LNCaP clone FGC (cell line): ENCODE results near the gene TP63.

ENCODE experiments used
- DNase-seq: peaks from one replicate; pipeline ENCODE4 v3.0.0-alpha.2; 2011; ENCODE audit warnings: low read depth
- H3K4me3 ChIP-seq: 2 replicates; pipeline ENCODE4 v1.5.1; 2011; ENCODE audit warnings: mild to moderate bottlenecking, low read depth, low read length, control low read depth
- CTCF ChIP-seq: IDR thresholded peaks from 2 replicates; pipeline ENCODE4 v1.5.1; 2012; ENCODE audit warnings: mild to moderate bottlenecking; ENCODE audit not compliant: control insufficient read depth, insufficient read depth; ENCODE audit errors: extremely low read depth

Gene TP63

GRCh38 chr3:189849262-189849661, 218.1 kb downstream of the TP63 start:
- TF ChIP-seq CTCF, result no peak
- DNase-seq, result no peak
- no peak overlapping the region for H3K4me3 ChIP-seq

- no peak overlapping the region for H3K4me3 ChIP-seq
- no peak for DNase-seq
These were observed 220.5 kb downstream of the TP63 start for GRCh38 chr3:189851682-189852081.

GRCh38 chr3:189853906-189854305, 222.7 kb downstream of the TP63 start:
- no peak for DNase-seq
- no peak for TF ChIP-seq CTCF
- H3K4me3 ChIP-seq, result no peak overlapping the region

More at GRCh38 chr3:189851682-189852081, 220.5 kb downstream of the TP63 start:
- TF ChIP-seq CTCF, result no peak

DNA sequence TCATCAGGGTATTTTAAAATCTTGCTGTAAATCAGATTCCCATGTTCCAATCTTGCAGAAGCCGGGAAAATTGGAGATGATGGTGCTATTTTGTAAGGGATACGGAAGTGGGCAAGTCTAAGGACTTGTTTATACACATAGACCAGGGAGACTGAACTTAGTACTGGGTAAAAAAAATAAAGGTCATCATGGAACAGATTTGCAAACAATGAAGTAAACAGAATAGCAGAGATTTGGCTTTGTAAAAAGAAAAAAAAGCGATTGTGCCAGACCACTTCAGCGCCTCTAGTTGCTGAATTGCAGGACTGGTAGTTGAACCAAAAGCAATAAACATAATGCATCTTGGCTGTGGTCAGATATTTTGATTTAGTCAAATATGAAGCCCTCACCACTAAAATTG, 229.1 kb downstream of the TP63 start:
- no peak overlapping the region for H3K4me3 ChIP-seq
- DNase-seq, result no peak
- no peak for TF ChIP-seq CTCF

GRCh38 chr3:189862385-189862998, 231.3 kb downstream of the TP63 start:
- no peak for DNase-seq
- TF ChIP-seq CTCF, result no peak
- no peak overlapping the region for H3K4me3 ChIP-seq

DNA sequence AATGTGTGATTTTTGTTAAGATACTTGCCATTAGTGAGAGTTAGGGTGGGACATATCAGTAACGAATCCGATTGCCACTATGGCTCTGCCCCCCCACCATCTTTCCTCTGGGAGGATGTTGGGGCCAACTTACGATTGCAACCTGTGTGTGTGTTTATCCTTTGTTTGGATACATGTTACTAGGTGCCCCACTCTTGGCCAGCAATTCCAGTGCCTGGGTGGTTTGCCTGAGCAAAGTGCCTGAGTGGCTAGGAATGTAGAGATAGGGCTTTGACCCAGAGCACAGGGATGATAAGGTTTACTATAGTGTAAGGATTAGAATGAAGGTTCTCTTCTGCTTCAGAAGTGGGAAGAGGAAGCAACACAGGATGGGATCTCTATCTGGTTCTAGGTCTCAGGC, 231.8 kb downstream of the TP63 start:
- no peak overlapping the region for H3K4me3 ChIP-seq
- TF ChIP-seq CTCF, result no peak
- DNase-seq, result no peak

GRCh38 chr3:189868061-189868460, 236.9 kb downstream of the TP63 start:
- no peak overlapping the region for H3K4me3 ChIP-seq
- TF ChIP-seq CTCF, result no peak
- no peak for DNase-seq
